Lung (tissue), 12 donors: ENCODE results near the gene LAMB4. TPM values are rescaled to one million over a fixed set of nuclear protein-coding genes. Genes with fewer than 3 reads are reported as not detected.

Experiments
- ATAC-seq: fragments of 200-7000 bp; cut with Tn5 transposase; one replicate; pipeline ENCODE4 v1.9.1; 2020; ENCODE audit warnings: moderate number of reproducible peaks; ENCODE audit not compliant: insufficient read depth, low FRiP score
- DNase-seq, 3 donors: peaks; one replicate each; pipeline ENCODE4 v3.0.0-alpha.2; 2013 to 2017
- H3K27ac ChIP-seq, 2 donors: one replicate each; pipeline ENCODE4 v1.5.1; 2013; ENCODE audit warnings: mild to moderate bottlenecking in 2 of 2, moderate library complexity in 2 of 2, control low read depth in 1 of 2, inconsistent platforms in 1 of 2, low read depth in 1 of 2, low read length in 1 of 2
- H3K27me3 ChIP-seq, 3 donors: one replicate each; pipeline ENCODE4 v1.5.1; 2013; ENCODE audit warnings: low read length in 2 of 3; ENCODE audit not compliant: control insufficient read depth in 3 of 3, insufficient read depth in 3 of 3
- H3K36me3 ChIP-seq, 4 donors: one replicate each; pipeline ENCODE4 v1.5.1; 2013; ENCODE audit warnings: low read length in 4 of 4, mild to moderate bottlenecking in 1 of 4, moderate library complexity in 1 of 4; ENCODE audit not compliant: control insufficient read depth in 4 of 4, insufficient read depth in 4 of 4
- H3K4me1 ChIP-seq, 5 donors: one replicate each; pipeline ENCODE4 v1.5.1; 2013; ENCODE audit warnings: low read length in 5 of 5, mild to moderate bottlenecking in 2 of 5, moderate library complexity in 1 of 5; ENCODE audit not compliant: control insufficient read depth in 5 of 5, insufficient read depth in 5 of 5
- H3K4me3 ChIP-seq: one replicate; pipeline ENCODE4 v1.5.1; 2013; ENCODE audit warnings: mild to moderate bottlenecking, control low read depth, moderate library complexity
- H3K9ac ChIP-seq, 2 donors: one replicate each; pipeline ENCODE4 v1.5.1; 2013; ENCODE audit warnings: low read length in 2 of 2, control low read depth in 1 of 2; ENCODE audit not compliant: insufficient read depth in 1 of 2
- H3K9me3 ChIP-seq, 4 donors: one replicate each; pipeline ENCODE4 v1.5.1; 2013; ENCODE audit warnings: low read length in 3 of 4, mild to moderate bottlenecking in 1 of 4, moderate library complexity in 1 of 4; ENCODE audit not compliant: control insufficient read depth in 4 of 4, insufficient read depth in 3 of 4
- CTCF ChIP-seq: IDR thresholded peaks from 2 replicates; pipeline ENCODE4 v1.5.1; 2012; ENCODE audit warnings: mild to moderate bottlenecking; ENCODE audit errors: control extremely low read depth, extremely low read depth
- WGBS, 2 donors: extraction: QIAGEN DNeasy Blood & Tissue Kit; methylation state at CpG; one replicate each; pipeline ENCODE4 v1.1.7; 2013; 5-methylcytosine and 5-hydroxymethylcytosine counted together
- polyA plus RNA-seq, 2 donors: library from polyadenylated mRNA; stranded (reverse); fragments of 200-250 nt; gene quantifications; one replicate each; pipeline ENCODE4 v1.2.1, GENCODE V29; 2013
- total RNA-seq, 2 donors: library from RNA; depleted of rRNA in 1 of 2; stranded (reverse); fragments of >200 nt in 1 of 2; gene quantifications; one replicate each; pipeline ENCODE4 v1.2.1, GENCODE V29; 2014 to 2021
- donor health status: control.
- donor health status: control.
- donor health status: Bipolar disorder and iron deficiency.
- donor health status: healthy.
- donor health status: DM: yes; HTN: yes; CAD: no.

LAMB4 gene
- total and polyA plus RNA-seq, 4 donors: 0.06 to 0.63 (median 0.28) TPM

GRCh38 chr7:108063520-108063933, 66.6 kb downstream of the LAMB4 start:
- Histone ChIP-seq H3K9me3 (no peaks in the 10 kb centered on the region), H3K36me3 (no peaks in the 10 kb centered on the region), H3K27me3 (no peaks in the 10 kb centered on the region), H3K27ac (no peak overlapping the region), H3K9ac (no peak overlapping the region), H3K4me3 (no peak overlapping the region), H3K4me1 (peaks cover 0 to 7% (median 0%) of the 10 kb centered on the region in 5 donors)
- ATAC-seq (no peak), DNase-seq (peak in 2 of 3 donors; percentile 25 to 43)
- 70 to 80% methylated on average over 5 of the region's 5 CpGs for WGBS, 2 donors
- no peak for TF ChIP-seq CTCF

GRCh38 chr7:108062250-108063014, 67.7 kb downstream of the LAMB4 start:
- Histone ChIP-seq H3K4me1 (peaks cover 0 to 7% (median 0%) of the 10 kb centered on the region in 5 donors), H3K9ac (no peak overlapping the region), H3K27me3 (no peaks in the 10 kb centered on the region), H3K4me3 (no peak overlapping the region), H3K27ac (no peak overlapping the region), H3K36me3 (no peaks in the 10 kb centered on the region), H3K9me3 (no peaks in the 10 kb centered on the region)
- no peak for DNase-seq
- ATAC-seq: no peak
- TF ChIP-seq CTCF: no peak
- 84 to 85% methylated on average over 5 of the region's 5 CpGs for WGBS, 2 donors

GRCh38 chr7:108059526-108059925, 70.6 kb downstream of the LAMB4 start:
- TF ChIP-seq CTCF: no peak
- no peak for ATAC-seq
- Histone ChIP-seq H3K27ac (no peak overlapping the region), H3K4me1 (peaks cover 0 to 13% (median 0%) of the 10 kb centered on the region in 5 donors), H3K4me3 (no peak overlapping the region), H3K9ac (no peak overlapping the region), H3K36me3 (no peaks in the 10 kb centered on the region), H3K9me3 (no peaks in the 10 kb centered on the region), H3K27me3 (no peaks in the 10 kb centered on the region)
- peak in 2 of 3 donors; percentile 47 to 63 for DNase-seq
- 79 to 90% methylated on average over 6 of the region's 6 CpGs for WGBS, 2 donors
